CD4-positive, alpha-beta T cell treated with Interleukin-2 at 100 ng/mL for 4 hours (primary cell): Measurements from ENCODE around the gene ZFPM1.

Experiments
- DNase-seq: peaks from one replicate; pipeline ENCODE4 v3.0.0-alpha.2; 2020; ENCODE audit warnings: low spot score

Gene ZFPM1

DNA sequence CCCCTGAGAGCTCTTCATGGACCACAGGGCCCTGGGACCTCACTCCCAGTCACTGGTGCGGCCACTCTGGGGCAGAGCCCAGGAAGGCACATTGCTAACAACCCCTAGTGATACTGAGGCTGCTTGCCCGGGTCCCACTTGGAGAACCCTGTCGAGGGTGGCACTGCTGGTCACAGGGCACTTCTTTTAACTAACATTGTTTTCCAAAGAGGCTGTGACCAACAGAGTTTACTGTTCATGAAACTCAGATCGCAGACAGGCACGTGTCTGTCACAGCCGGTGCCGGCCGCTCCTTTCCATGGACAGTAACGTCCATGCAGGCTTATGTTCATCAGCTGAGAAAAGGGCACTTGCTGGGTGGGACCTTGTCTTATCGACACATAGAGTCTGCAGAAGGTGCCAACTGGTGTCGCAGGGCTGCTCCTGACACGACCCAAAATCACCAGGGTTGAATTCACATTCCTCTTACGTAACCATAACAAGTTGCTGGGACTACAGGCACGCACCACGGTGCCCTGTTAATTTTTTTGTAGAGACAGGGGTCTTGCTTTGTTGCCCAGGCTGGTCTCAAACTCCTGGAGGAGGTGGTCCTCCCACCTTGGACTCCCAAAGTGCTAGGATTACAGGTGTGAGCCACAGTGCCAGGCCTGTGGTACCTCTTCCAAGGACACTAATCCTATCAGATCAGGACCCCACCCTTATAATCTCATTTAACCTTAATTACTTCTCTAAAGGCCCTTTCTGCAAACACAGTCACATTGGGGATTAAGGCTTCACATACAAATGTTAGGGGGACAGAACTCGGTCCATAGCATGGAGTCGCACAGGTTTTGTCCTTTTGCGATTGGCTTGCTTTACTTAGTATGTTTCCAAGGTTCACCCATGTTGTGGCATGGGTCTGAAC lies 115.9 kb downstream of the ZFPM1 start:
- DNase-seq: no peak

GRCh38 chr16:88569614-88569984 lies 116.5 kb downstream of the ZFPM1 start:
- no peak for DNase-seq

DNA sequence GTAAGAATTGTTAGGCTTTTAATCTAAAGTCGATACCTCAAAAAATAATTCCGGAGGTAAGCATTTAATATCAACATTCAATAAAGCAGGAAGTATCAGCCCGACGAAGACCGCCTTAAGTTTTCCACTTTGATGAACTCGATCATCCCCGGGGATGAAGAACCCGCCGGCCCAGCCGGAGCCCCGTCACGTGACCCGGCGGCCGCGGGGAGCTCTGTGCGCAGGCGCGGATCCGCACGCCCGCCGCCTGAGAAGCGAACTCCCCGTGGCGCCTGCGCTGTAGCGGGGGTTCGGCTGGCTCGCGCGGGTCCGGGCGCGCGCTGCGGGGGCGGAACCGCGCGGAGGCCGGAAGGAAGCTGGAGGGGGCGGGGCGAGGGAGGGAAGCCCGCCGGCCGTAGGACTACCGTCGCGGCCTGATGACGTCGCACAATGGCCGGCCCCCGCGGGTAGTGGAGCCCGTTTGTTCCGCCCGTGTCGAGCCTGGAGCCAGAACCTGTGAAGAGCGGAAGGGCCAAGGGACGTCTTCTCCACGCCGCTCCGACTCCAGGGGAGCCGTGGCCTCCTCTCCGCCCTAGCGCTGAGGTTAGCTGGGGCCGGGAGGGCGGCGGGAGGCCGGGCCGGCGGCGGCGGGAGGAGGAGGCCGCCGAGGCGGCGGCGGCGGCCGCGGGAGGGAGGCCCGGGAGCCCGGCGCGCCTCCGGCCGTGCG lies 117.1 kb downstream of the ZFPM1 start, which contains the start of gene ZC3H18:
TSS of gene ZC3H18 (plus strand) at position 419 of the 706 bp plus-strand sequence. CDS start 6,721 bp downstream, outside the sequence.
- DNase-seq: peak; percentile 97

GRCh38 chr16:88570691-88571092 lies 117.6 kb downstream of the ZFPM1 start:
- DNase-seq: peak; percentile 46

GRCh38 chr16:88575251-88575650 lies 122.2 kb downstream of the ZFPM1 start:
- DNase-seq: no peak

DNA sequence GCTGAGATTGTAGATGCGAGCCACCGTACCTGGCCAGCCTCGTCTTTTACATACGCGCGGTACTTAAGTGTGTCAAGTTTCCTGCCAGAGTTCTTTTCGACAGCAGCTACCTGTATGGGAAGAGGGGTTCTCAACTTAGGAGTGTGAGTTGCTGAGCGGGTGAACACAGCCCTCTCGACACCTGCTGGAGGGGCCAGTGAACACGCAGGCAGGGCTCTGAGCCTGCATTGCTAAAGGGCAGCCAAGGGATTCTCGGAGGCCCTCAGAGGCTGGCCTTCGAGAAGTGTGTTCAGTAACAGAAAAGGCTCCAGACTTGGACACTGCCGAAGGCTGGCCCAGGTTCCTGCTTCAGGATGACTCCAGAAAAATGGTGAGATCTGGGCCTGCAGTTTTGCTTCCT lies 123.2 kb downstream of the ZFPM1 start:
- no peak for DNase-seq

- no peak for DNase-seq
These were observed 124.1 kb downstream of the ZFPM1 start for GRCh38 chr16:88577166-88577565.

DNA sequence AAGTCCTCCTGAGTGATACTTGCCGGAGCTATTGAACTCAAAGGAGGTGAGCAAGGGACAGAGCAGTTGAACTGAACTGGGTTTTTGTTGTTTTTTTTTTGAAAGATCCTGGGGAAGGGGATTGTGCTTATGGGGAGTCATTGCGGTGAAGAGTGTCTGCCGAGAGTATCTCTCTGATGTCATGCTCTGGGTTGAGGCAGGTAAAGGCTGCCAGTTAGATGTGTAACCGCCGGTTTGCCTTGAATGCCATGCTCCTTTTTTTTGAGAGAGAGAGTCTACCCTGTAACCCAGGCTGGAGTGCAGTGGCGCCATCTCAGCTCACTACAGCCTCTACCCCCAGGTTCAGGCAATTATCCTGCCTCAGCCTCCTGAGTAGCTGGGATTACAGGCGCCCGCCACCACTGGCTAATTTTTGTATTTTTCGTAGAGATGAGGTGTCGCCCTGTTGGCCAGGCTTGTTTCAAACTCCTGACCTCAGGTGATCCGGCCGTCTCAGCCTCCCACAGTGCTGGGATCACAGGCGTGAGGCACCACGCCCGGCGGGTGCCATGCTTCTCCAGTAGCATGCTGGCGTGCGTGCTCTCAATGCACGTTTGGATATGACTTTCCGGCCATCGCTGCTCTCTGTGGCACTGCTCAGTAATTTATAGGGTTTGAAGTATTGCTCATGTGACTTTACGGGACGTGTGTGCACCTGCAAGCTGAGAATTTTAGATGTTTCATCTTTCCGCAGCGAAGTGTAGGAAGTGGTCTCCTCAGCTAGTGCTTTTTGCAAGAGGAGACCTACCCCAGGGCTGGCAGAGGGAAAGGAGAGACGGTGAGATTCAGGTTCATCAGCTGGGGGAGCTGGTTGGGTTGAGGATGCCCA lies 125.6 kb downstream of the ZFPM1 start:
- no peak for DNase-seq

DNA sequence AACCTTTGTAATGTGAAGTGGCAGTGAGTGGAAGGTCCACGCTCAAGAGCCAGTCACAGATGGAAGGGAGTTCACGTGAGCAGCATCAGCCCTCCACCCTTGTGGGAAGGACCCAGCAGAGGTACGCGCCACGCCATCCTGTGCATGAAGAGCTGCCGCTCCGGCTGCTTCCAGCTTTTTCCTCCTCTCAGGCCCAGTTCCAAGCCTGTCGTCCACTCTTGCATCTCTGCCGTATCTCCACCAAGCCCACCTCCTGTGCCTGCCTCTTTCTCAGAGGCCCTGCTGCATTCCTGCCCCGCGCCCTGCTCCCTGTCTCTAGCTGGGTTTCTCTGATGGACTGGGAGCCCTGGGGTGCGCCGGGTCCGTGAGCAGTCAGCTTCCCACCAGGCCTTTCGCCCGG lies 127.3 kb downstream of the ZFPM1 start:
- DNase-seq: no peak

DNA sequence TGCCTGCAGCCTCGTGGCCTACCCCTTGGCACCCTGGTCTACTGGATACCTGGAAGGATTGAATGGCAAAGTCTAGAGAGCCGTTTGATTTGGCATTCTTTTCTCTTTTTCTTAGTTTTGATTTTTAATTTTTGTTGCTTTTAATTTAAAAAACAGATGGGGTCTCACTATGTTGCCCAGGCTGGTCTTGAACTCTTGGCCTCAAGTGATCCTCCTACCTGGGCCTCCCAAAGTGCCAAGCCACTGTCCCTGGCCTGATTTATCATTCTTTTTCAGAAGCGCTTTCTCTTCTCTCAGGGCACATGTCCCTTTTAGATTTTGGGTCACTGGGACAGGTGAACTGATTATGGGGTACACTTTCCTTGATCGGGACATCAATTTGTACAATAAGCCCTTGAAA lies 128.0 kb downstream of the ZFPM1 start:
- no peak for DNase-seq

DNA sequence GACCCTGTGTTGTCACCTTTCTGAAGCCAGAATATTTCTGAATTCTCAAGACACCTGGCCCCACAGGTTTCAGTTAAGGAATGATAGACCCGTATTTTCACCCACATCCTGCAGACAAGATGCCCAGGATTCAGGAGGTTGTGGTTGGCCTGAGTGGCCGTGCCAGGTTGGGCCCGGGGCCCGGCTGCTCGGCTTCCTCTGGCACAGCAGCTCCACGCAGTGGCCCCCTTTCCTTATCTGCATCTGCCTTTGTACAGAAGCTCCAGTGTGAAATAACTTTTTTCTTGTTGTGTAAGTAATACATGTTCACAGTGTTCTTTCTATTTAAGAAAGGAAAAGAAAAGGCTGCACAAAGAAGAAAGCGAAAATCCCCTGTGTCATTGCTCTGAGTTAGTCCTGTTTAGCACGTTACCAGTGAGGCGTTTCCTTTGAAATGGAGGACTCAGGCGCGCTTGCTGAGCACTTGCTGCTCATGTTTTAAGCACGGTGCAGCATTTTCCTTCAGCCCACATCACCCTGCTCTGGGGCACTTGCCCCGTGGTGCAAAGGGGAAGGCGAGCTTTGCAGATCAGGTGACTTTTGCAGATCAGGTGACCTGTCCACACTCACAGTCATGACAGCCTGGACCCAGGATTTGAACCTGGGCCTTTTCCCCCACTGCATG lies 130.0 kb downstream of the ZFPM1 start:
- DNase-seq: no peak

GRCh38 chr16:88584676-88585075 lies 131.6 kb downstream of the ZFPM1 start:
- DNase-seq: no peak

DNA sequence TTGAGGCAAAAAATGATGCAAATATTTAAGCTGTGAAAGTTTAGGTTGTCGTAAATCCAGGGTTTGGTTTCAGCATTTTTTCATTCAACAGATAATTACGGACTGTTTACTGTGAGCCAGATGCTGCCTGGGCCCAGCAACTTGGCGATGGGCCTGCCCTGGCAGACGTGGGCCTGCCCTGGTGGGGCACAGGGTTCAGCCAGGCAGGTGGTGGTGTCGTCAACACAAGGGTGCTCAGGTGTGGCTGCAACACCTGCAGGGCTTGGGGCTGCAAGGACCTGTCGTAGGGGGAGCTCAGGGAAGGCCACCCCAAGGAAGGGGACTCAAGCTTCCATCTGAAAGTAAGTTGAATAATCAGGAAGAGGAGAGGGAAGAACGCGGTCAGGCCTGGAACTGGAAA lies 132.2 kb downstream of the ZFPM1 start:
- DNase-seq: no peak

DNA sequence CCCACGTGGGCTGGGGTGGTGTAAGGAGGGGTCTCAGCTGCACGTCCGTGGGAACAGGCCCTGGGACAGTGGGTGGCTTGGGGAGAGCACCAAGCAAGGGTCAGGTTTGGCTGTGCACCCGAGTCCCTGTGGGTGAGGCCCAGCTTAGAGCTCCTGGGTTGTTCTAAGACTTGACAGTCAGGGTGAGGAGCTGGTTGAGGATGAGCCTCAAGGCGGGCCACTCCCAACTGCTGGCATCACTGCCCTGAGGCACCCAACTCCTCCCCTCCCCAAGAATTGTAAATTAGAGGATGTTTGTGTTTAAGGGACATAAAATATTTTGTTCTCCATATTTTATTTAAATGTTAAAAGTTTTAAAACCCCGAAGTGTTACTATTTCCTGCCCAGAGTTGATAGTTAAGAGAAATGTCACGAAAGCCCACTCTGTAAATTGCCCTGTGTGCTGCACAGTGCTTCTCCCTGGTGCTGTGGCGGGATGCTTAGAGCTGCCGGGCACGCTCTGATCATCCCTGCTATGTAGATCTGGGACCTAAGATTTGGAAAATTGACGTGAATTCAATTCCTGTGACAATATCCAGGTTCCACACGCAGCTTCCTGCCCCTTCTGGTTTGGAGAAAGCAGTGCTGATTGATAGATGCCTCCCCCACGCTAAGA lies 133.0 kb downstream of the ZFPM1 start:
- no peak for DNase-seq
